NCI-H345 (cell line): ENCODE measurements around the gene ELOA.
A peak's percentile ranks its signal among the peaks of the same experiment; 100 is the strongest.
"Not testable (repeated sequence)": the region's sequence is repeated elsewhere in the genome, so short reads cannot be mapped to it uniquely, and the experiment has no call there.

Experiments
- DNase-seq: peaks from one replicate; lab custom pipeline; 2025; lab: John Stamatoyannopoulos, UW

ELOA gene

GRCh38 chr1:23733281-23733680 is 10.0 kb upstream of the ELOA start:
- DNase-seq, result not testable (repeated sequence)

- DNase-seq, result no peak
Observed at GRCh38 chr1:23736437-23737134, 6.7 kb upstream of the ELOA start.

DNA sequence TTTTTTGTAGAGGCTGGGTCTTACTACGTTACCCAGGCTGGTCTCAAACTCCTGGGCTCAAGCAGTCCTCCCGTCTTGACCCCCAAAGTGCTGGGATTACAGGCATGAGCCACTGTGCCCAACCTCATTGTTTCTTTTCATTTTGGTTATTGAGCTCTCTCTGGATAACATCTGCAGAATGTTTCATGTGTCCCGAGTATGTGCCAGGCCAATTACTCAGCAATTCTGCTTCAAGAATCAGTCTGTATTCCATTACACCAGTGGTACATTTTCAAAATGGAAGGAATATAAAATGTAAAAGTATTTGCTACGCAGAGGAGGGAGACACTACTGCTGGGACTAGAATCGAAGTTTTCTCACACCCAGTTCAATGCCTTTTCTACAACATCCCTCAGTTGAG is 1.7 kb upstream of the ELOA start:
- DNase-seq, result no peak

DNA sequence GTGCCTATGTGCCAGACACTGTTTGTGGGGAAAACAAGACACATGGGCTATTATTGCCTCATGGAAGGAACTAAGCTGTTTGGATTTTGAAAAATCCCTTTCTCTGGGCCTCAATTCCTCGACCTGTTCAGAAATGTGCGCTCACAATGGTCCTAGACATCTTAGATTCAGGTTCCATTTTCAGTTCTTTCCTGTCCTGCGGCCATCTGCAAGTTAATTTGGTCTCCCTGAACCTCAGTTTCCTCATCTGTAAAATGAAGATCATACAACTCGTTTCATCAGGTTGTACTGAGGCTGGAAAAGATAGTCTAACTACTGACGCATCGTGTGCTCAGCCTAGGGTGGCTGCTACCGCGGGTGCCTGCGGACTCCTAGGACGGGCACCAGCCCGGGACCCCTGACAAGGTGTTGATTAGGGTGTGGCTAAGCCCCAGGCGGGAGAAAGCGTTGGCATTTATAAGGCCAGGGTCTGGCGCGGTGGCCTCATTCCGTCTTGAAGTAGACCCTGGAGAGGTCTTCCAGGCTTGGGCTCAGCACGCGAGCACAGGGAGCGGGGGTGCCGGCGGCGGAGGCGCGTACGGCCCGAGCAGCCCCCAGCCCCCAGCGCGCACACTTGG is 493 bp upstream of the ELOA start:
- peak; percentile 53 for DNase-seq

DNA sequence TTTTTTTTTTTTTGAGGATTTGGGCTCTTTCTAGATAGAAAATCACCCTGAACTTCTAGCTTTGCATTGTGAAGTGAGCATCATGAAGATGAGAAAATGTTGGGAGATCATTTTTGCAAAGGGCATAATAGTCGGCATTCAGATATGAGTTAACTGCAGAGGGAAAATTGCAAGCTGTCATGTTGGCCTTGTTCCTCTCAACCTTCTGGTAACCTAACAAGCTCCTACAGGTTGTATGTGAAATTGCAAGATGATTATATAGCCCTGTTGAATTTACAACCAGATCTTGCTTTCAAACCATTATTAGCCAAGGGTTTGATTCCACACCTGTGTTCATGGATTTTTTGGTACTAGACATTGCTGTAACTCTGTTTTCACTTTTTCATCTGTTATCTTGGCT is 2.2 kb downstream of the ELOA start:
- no peak for DNase-seq

DNA sequence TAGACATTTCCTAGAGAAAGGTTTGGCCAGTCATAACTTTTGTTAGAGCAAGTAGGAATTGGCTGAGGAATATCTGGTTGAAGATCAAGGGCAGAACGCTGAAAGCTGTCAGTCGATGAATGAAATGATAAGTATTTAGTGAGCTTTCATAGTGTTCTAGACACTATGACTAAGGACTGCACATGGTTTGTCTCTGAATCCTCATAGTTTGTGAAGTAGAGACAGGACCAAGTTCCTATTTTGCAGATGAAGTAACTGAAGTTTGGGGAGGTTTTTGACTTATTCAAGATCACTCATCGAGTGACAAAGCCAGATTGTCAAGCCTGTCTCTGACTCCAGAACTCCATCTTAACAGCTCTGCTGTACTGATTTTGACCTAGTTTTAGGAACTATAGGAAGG is 4.7 kb downstream of the ELOA start:
- DNase-seq, result no peak

DNA sequence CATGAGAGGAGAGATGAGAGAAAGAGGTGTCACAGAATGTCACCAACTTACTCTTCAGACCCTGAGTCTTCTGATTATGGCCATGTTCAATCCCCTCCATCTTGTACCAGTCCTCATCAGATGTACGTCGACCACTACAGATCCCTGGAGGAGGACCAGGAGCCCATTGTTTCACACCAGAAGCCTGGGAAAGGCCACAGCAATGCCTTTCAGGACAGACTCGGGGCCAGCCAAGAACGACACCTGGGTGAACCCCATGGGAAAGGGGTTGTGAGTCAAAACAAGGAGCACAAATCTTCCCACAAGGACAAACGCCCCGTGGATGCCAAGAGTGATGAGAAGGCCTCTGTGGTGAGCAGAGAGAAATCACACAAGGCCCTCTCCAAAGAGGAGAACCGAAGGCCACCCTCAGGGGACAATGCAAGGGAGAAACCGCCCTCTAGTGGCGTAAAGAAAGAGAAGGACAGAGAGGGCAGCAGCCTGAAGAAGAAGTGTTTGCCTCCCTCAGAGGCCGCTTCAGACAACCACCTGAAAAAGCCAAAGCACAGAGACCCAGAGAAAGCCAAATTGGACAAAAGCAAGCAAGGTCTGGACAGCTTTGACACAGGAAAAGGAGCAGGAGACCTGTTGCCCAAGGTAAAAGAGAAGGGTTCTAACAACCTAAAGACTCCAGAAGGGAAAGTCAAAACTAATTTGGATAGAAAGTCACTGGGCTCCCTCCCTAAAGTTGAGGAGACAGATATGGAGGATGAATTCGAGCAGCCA is 8.0 kb downstream of the ELOA start:
- DNase-seq, result peak; percentile 20

DNA sequence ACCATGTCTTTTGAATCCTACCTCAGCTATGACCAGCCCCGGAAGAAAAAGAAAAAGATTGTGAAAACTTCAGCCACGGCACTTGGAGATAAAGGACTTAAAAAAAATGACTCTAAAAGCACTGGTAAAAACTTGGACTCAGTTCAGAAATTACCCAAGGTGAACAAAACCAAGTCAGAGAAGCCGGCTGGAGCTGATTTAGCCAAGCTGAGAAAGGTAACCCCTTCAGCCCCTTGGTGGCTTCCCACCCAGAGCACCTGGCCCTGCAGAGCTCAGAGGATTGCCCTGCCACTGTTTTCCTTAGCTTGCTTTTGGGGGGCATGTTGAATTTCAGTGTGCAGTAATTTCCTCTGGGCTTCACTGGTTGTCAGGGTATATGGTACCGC is 8.5 kb downstream of the ELOA start:
- no peak for DNase-seq

DNA sequence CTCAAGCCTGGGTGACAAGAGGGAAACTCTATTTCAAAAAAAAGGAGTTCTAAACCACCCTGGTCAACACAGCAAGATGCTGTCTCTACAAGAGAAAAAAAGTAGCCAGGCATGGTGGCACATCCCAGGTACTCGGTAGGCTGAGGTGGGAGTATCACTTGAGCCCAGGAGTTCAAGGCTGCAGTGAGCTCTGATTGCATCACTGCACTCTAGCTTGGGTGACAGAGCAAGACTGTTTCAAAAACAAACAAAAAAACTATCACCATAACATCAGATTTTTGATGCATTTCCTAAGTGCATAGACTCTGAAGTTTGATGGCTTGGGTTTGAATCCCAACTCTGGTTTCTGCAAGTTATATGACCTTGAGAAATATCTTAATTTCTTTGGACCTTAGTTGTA is 9.6 kb downstream of the ELOA start:
- DNase-seq, result no peak

DNA sequence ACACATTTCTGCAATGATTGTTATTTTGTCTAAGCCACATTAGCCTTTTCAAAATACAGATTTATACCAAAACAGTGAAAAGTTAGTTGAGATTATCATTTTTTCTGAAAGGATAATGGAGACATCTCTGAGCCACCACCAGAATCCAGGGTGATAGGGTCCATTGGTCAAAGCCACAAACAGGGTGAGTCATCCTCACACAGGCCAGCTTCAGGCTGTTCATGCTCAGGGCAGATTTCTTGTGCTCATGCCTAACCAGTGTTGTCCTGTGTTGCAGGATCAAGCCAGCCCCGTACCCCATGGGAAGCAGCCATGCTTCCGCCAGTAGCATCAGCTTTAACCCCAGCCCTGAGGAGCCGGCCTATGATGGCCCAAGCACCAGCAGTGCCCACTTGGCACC is 13.4 kb downstream of the ELOA start:
- DNase-seq, result no peak

DNA sequence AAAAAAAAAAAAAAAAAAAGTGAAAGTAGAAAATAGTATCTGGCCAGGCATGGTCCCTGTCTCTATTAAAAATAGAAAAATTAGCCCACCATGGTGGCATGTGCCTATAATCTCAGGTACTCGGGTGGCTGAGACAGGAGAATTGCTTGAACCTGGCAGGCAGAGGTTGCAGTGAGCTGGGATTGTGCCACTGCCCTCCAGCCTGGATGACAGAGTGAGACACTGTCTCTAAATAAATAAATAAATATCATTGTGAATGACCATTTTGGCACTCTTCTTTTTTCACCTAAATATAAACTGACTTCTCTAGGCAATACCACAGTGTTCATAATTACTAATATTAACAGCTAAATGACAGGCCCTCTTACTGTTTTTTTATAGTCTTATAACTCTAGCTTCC is 14.5 kb downstream of the ELOA start:
- no peak for DNase-seq

DNA sequence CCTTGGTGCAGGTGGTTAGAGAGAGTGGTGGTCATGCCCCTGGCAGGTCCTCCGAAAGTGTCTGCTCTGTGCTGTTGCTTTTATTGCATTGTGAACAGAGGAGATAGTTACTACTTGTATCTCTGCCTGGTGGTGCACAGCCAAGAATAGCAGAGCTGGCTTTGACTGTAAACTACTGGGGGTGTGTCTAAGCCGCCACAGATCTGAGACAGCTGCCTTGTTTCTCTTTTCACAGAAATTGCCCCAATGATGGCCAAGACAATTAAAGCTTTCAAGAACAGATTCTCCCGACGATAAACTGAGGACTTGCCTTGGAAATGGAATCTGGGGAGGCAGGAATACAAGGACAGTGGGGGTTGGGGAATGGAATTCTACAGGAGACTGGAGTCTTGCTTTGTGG is 16.0 kb downstream of the ELOA start:
- DNase-seq, result no peak

- no peak for DNase-seq
Observed at GRCh38 chr1:23763041-23763577, 19.8 kb downstream of the ELOA start.

DNA sequence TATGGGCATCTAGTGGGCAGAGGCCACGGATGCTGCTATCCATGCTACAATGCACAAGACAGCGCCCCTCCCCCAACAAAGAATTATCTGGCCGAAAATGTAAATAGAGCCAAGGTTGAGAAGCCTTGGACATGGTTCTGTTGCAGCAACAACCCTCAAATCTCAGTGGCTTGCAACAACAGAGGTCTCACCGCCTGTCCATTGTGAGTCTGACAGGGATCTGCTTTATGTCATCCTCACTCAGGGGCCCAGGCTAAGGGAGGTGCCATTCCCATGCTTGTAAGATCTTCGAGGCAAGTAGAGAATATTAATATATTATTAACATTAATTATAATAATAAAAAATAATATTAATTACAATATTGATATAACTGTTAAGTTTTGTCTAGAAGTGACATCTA is 25.5 kb downstream of the ELOA start:
- no peak for DNase-seq

- peak; percentile 76 for DNase-seq
Observed at GRCh38 chr1:23772049-23772853, 29.0 kb downstream of the ELOA start.

DNA sequence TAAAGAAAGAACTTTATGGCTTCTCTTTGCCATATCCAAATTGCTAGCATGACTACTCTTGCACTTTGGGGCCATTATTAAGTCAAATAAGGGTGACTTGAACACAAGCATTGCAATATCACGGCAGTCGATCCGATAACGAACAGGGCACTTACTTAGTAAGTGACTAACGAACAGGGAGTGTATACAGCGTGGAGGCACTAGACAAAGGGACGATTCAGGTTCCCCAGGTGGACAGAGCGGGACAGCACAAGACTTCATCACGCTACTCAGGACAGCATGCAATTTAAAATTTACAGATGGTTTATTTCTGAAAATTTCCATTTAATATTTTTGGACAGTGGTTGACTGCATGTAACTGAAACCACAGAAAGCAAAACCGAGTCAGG is 29.6 kb downstream of the ELOA start:
- no peak for DNase-seq

GRCh38 chr1:23774174-23774880 is 31.1 kb downstream of the ELOA start:
- no peak for DNase-seq

GRCh38 chr1:23776217-23776616 is 32.9 kb downstream of the ELOA start:
- DNase-seq, result no peak

DNA sequence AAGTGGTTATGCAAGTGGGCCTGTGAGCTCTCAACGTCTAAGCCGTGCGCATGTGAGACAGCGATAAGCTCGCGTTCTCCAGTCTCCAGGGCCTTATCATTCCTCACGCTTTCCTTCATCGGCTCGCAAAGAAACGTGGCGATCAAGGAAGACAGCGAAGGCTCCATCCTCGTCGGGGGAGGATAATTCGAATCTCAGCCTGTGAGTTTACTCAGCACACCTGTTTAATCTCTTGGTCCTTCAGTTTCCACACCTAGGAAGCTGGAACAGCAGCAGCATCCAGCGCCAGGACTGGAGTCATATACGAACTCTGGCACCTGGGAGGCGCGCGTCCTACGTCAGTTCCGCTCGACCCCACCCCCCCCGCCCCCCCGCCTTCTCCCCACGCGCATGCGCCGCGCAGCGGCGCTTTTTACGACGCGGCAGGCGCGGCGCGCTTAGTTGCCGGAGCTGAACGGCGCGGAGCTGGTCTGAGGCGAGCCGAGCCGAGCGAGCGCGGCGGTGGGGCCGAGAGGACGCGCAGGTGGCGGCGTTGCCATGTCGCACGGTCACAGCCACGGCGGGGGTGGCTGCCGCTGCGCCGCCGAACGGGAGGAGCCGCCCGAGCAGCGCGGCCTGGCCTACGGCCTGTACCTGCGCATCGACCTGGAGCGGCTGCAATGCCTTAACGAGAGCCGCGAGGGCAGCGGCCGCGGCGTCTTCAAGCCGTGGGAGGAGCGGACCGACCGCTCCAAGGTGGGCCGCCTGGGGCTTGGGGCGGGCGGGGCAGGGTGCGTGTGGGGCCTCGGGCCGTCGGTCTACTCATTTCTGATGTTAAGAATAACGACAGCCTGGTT is 34.9 kb downstream of the ELOA start, which contains the start of gene PITHD1:
Gene PITHD1 (plus strand): TSS at position 440 of the 836 bp plus-strand sequence. CDS start 98 bp downstream, at position 538.
- DNase-seq, result peak; percentile 84

- DNase-seq, result no peak
Observed at GRCh38 chr1:23779826-23780371, 36.6 kb downstream of the ELOA start.
